Airway epithelial cell (primary cell): Measurements from ENCODE around the gene ADGRA1. TPM values are rescaled to one million over a fixed set of nuclear protein-coding genes. Genes with fewer than 3 reads are reported as not detected.

Experiments
- total RNA-seq: library from RNA; depleted of rRNA; stranded (reverse); fragments of >200 nt; gene quantifications from 2 replicates; pipeline ENCODE4 v1.2.3, GENCODE V29; 2015

ADGRA1 gene
- not detected in 2 replicates for total RNA-seq

GRCh38 chr10:133087679-133088178, at the start of gene ADGRA1:
Gene ADGRA1 (plus strand): TSS chr10:133087924. CDS start chr10:133088910, 986 bp downstream.

GRCh38 chr10:133159950-133160825, 72.5 kb downstream of the ADGRA1 start, which contains the start of gene KNDC1:
Gene KNDC1 (plus strand): TSS chr10:133160219. CDS start chr10:133160468, 249 bp downstream.

Other genes with a start within 250 kb of the ADGRA1 start
- 0.79 and 1.6 TPM in 2 replicates for gene CFAP46, start 145.4 kb upstream of the ADGRA1 start, total RNA-seq
- gene KNDC1, start 72.3 kb downstream of the ADGRA1 start, total RNA-seq = 0.09 TPM in 1 of 2 replicates, not detected in the other
- not detected in 2 replicates for gene UTF1, start 142.3 kb downstream of the ADGRA1 start, total RNA-seq
- not detected in 2 replicates for gene VENTX, start 149.9 kb downstream of the ADGRA1 start, total RNA-seq
- 26.9 and 30.5 TPM in 2 replicates for gene ADAM8, start 188.9 kb downstream of the ADGRA1 start, total RNA-seq
- gene TUBGCP2, start 220.9 kb downstream of the ADGRA1 start, total RNA-seq = 45.8 and 56.9 TPM in 2 replicates
- gene ZNF511, start 221.0 kb downstream of the ADGRA1 start, total RNA-seq = 24.4 and 29.0 TPM in 2 replicates
- gene CALY, start 249.0 kb downstream of the ADGRA1 start, total RNA-seq = not detected in 2 replicates